Upper lobe of left lung (tissue), 4 donors: ENCODE measurements around the gene BORA.

Experiments
- CTCF ChIP-seq, 6 experiments: fragments of 450-650 bp in 4 of 6; fragments of 200-600 bp in 2 of 6; sonication (generic) in 2 of 6; IDR thresholded peaks; one replicate each; pipeline ENCODE4 v1.5.1; 2016 to 2019; ENCODE audit warnings: antibody characterized with exemption in 6 of 6
- POLR2A ChIP-seq, 4 donors: fragments of 450-650 bp; IDR thresholded peaks; one replicate each; pipeline ENCODE4 v1.5.1; 2016 to 2017; ENCODE audit warnings: antibody characterized with exemption in 4 of 4, mild to moderate bottlenecking in 2 of 4
- POLR2AphosphoS5 ChIP-seq, 2 donors: sonication (generic); formaldehyde crosslinking; IDR thresholded peaks; one replicate each; pipeline ENCODE4 v1.5.1; 2017; ENCODE audit warnings: antibody characterized with exemption in 2 of 2

- TF ChIP-seq CTCF (IDR thresholded peaks at IDR 0.05) (no peak), POLR2AphosphoS5 (IDR thresholded peaks at IDR 0.05) (no peak), POLR2A (IDR thresholded peaks at IDR 0.05) (no peak)
Measured at GRCh38 chr13:72774019-72774418, 46.3 kb downstream of the BORA start.
